IMR-90 (cell line): ENCODE data around the gene PCNX2. TPM values are rescaled to one million over a fixed set of nuclear protein-coding genes. Genes with fewer than 3 reads are reported as not detected.
A peak's percentile ranks its signal among the peaks of the same experiment; 100 is the strongest.

Experiments used
- ATAC-seq: fragments of 200-7000 bp; cut with Tn5 transposase; 2 replicates; pipeline ENCODE4 v1.9.1; 2020; ENCODE audit warnings: low read depth, mild to moderate bottlenecking, moderate library complexity
- BruUV-seq: library from RNA; stranded (reverse); fragments of 400-500 nt; replicated peaks from 2 replicates; lab custom pipeline; 2021; lab: Mats Ljungman, UMichigan
- CTCF ChIA-PET: fragments of 300-600 bp; formaldehyde crosslinking; extraction: SDS; loops from one replicate; lab custom pipeline; 2021; ENCODE audit warnings: antibody characterized with exemption; lab: Yijun Ruan, JAX
- POLR2A ChIA-PET: fragments of 300-600 bp; sonication (Branson Sonifier 250); formaldehyde crosslinking; loops from one replicate; lab custom pipeline; 2022; ENCODE audit warnings: antibody characterized with exemption; ENCODE audit not compliant: unreplicated experiment; lab: Charles Lee
- DNase-seq: peaks from one replicate; pipeline ENCODE4 v3.0.0; 2013
- H2AFZ ChIP-seq: replicated peaks from 2 replicates; pipeline ENCODE3; 2013; ENCODE audit warnings: low read length, mild to moderate bottlenecking; ENCODE audit not compliant: poor library complexity
- H2AK5ac ChIP-seq: 2 replicates; pipeline ENCODE4 v1.6.1; 2013; ENCODE audit warnings: low read depth, low read length, inconsistent platforms
- H2AK9ac ChIP-seq: replicated peaks from 2 replicates; pipeline ENCODE3; 2013; ENCODE audit warnings: mild to moderate bottlenecking, low read depth, low read length, moderate library complexity; ENCODE audit not compliant: poor library complexity
- H2BK120ac ChIP-seq: 2 replicates; pipeline ENCODE4 v1.6.1; 2013; ENCODE audit warnings: low read depth, low read length, inconsistent platforms
- H2BK15ac ChIP-seq: 3 replicates; pipeline ENCODE4 v1.6.1; 2013; ENCODE audit warnings: low read depth, low read length, inconsistent platforms
- H2BK20ac ChIP-seq: 2 replicates; pipeline ENCODE4 v1.6.1; 2013; ENCODE audit warnings: low read depth, mild to moderate bottlenecking, inconsistent platforms, low read length, moderate library complexity
- H2BK5ac ChIP-seq: 2 replicates; pipeline ENCODE4 v1.6.1; 2013; ENCODE audit warnings: mild to moderate bottlenecking, low read depth, low read length, inconsistent platforms; ENCODE audit not compliant: poor library complexity, severe bottlenecking
- H3K14ac ChIP-seq: replicated peaks from 2 replicates; pipeline ENCODE4 v1.6.1; 2013; ENCODE audit warnings: low read depth, low read length, inconsistent platforms
- H3K18ac ChIP-seq: 2 replicates; pipeline ENCODE4 v1.6.1; 2013; ENCODE audit warnings: low read depth, low read length, control low read depth
- H3K23ac ChIP-seq: 2 replicates; pipeline ENCODE4 v1.6.1; 2013; ENCODE audit warnings: low read depth, low read length, inconsistent platforms
- H3K27ac ChIP-seq: 2 replicates; pipeline ENCODE4 v1.5.1; 2013; ENCODE audit warnings: mild to moderate bottlenecking, control low read depth, low read length; ENCODE audit not compliant: insufficient read depth
- H3K27me3 ChIP-seq: 2 replicates; pipeline ENCODE4 v1.6.1; 2013; ENCODE audit warnings: low read length; ENCODE audit not compliant: control insufficient read depth, insufficient read depth
- H3K36me3 ChIP-seq: 2 replicates; pipeline ENCODE4 v1.6.1; 2013; ENCODE audit warnings: low read length, mixed read lengths; ENCODE audit not compliant: control insufficient read depth, insufficient read depth
- H3K4ac ChIP-seq: 2 replicates; pipeline ENCODE4 v1.6.1; 2013; ENCODE audit warnings: low read depth, low read length, inconsistent platforms
- H3K4me1 ChIP-seq: 2 replicates; pipeline ENCODE4 v1.6.1; 2013; ENCODE audit warnings: low read length, mixed read lengths; ENCODE audit not compliant: control insufficient read depth, insufficient read depth
- H3K4me2 ChIP-seq: 2 replicates; pipeline ENCODE4 v1.6.1; 2013; ENCODE audit warnings: low read depth, mild to moderate bottlenecking, control low read depth, low read length, moderate library complexity
- H3K4me3 ChIP-seq: 2 replicates; pipeline ENCODE4 v1.5.1; 2013; ENCODE audit warnings: low read depth, mild to moderate bottlenecking, control low read depth, low read length, moderate library complexity; ENCODE audit not compliant: insufficient read depth
- H3K56ac ChIP-seq: 2 replicates; pipeline ENCODE4 v1.6.1; 2013; ENCODE audit warnings: low read length, inconsistent platforms; ENCODE audit not compliant: insufficient read depth; ENCODE audit errors: extremely low read depth
- H3K79me1 ChIP-seq, 2 experiments: 2 replicates each; pipeline ENCODE4 v1.6.1; 2013; ENCODE audit warnings: low read length in 2 of 2, inconsistent platforms in 1 of 2, low read depth in 1 of 2
- H3K9ac ChIP-seq: 2 replicates; pipeline ENCODE4 v1.6.1; 2013; ENCODE audit warnings: low read depth, low read length, control low read depth
- H3K9me1 ChIP-seq: 2 replicates; pipeline ENCODE4 v1.6.1; 2013; ENCODE audit warnings: low read length, inconsistent platforms; ENCODE audit not compliant: insufficient read depth
- H3K9me3 ChIP-seq: 2 replicates; pipeline ENCODE4 v1.6.1; 2013; ENCODE audit warnings: low read length; ENCODE audit not compliant: control insufficient read depth, insufficient read depth
- H4K20me1 ChIP-seq: 2 replicates; pipeline ENCODE4 v1.6.1; 2013; ENCODE audit warnings: low read length, inconsistent platforms; ENCODE audit not compliant: insufficient read depth
- H4K5ac ChIP-seq: 2 replicates; pipeline ENCODE4 v1.6.1; 2013; ENCODE audit warnings: mild to moderate bottlenecking, low read depth, low read length, control low read depth
- H4K8ac ChIP-seq, 2 experiments: 2 replicates each; pipeline ENCODE4 v1.6.1; 2013; ENCODE audit warnings: low read depth in 2 of 2, low read length in 2 of 2, control low read depth in 1 of 2, inconsistent platforms in 1 of 2
- H4K91ac ChIP-seq: 2 replicates; pipeline ENCODE4 v1.6.1; 2013; ENCODE audit warnings: low read depth, low read length, inconsistent platforms; ENCODE audit not compliant: insufficient read depth
- BHLHE40 ChIP-seq: fragments of 150-350 bp; IDR thresholded peaks from 2 replicates; pipeline ENCODE4 v1.6.1; 2016; ENCODE audit warnings: mild to moderate bottlenecking, low read depth, low read length
- CHD1 ChIP-seq: IDR thresholded peaks from 2 replicates; pipeline ENCODE4 v1.6.1; 2012; ENCODE audit warnings: low read depth, low read length, improper control_type of control experiment
- CTCF ChIP-seq: conservative IDR thresholded peaks from 2 replicates; pipeline ENCODE4 v1.5.1; 2012; ENCODE audit warnings: mild to moderate bottlenecking, low read depth, low read length, improper control_type of control experiment
- MAFK ChIP-seq: IDR thresholded peaks from 2 replicates; pipeline ENCODE4 v1.6.1; 2012; ENCODE audit warnings: low read depth, low read length, improper control_type of control experiment
- MAZ ChIP-seq: IDR thresholded peaks from 2 replicates; pipeline ENCODE4 v1.6.1; 2012; ENCODE audit warnings: low read depth, mild to moderate bottlenecking, low read length, improper control_type of control experiment, moderate library complexity, borderline replicate concordance
- MXI1 ChIP-seq: IDR thresholded peaks from 2 replicates; pipeline ENCODE4 v1.6.1; 2012; ENCODE audit warnings: low read depth, mild to moderate bottlenecking, low read length, moderate library complexity, borderline replicate concordance
- NFE2L2 ChIP-seq: fragments of 150-350 bp; IDR thresholded peaks from 2 replicates; pipeline ENCODE4 v1.6.1; 2016; ENCODE audit warnings: low read depth, mild to moderate bottlenecking, low read length
- POLR2A ChIP-seq: IDR thresholded peaks from 2 replicates; pipeline ENCODE4 v1.6.1; 2012; ENCODE audit warnings: mild to moderate bottlenecking, low read depth, low read length
- RAD21 ChIP-seq: IDR thresholded peaks from 2 replicates; pipeline ENCODE4 v1.6.1; 2012; ENCODE audit warnings: low read length, improper control_type of control experiment
- RCOR1 ChIP-seq: IDR thresholded peaks from 2 replicates; pipeline ENCODE4 v1.6.1; 2012; ENCODE audit warnings: mild to moderate bottlenecking, low read length, improper control_type of control experiment; ENCODE audit not compliant: insufficient replicate concordance
- RFX5 ChIP-seq: IDR thresholded peaks from 2 replicates; pipeline ENCODE4 v1.8.0; 2012; ENCODE audit warnings: low read depth, mild to moderate bottlenecking, low read length, moderate library complexity
- WGBS, 2 experiments: methylation state at CpG; one replicate each; pipeline versions ENCODE4 v1.1.5 to v1.1.7; 2013; ENCODE audit warnings: missing lambda C conversion rate in 2 of 2; ENCODE audit not compliant: insufficient read length in 1 of 2; ENCODE audit errors: extremely low coverage in 2 of 2; 5-methylcytosine and 5-hydroxymethylcytosine counted together
- dilution Hi-C: fragments of 300-500 bp; cut with HindIII; formaldehyde crosslinking; loops from one replicate; pipeline ENCODE4 v1.14.3; 2018; ENCODE audit warnings: low sequenced_read_pairs; ENCODE audit not compliant: unreplicated experiment
- in situ Hi-C: fragments of 300-500 bp; cut with MboI; formaldehyde crosslinking; loops from 3 replicates; pipeline ENCODE4 v1.14.3; 2019; ENCODE audit warnings: low sequenced_read_pairs, inconsistent platforms, mixed read lengths
- intact Hi-C: fragments of 100-400 bp; cut with micrococcal nuclease; formaldehyde crosslinking; loops from 2 replicates; pipeline ENCODE4 v1.10.0; 2022
- polyA plus RNA-seq, 3 experiments: library from polyadenylated mRNA; depleted of rRNA; stranded (reverse); fragments of >200 nt; gene quantifications; 2 replicates each; pipeline ENCODE4 v1.2.3, GENCODE V29; 2012; ENCODE audit warnings: low replicate concordance in 1 of 3
- total RNA-seq: library from RNA; depleted of rRNA; stranded (reverse); fragments of >200 nt; gene quantifications from 2 replicates; pipeline ENCODE4 v1.2.3, GENCODE V29; 2012
- TF ChIP-seq, protein P1 (sequence below): fragments of 150-350 bp; IDR thresholded peaks from 2 replicates; pipeline ENCODE4 v1.6.1; 2017; ENCODE audit warnings: mild to moderate bottlenecking, antibody characterized with exemption, low read length, low read depth

Gene PCNX2
- total and polyA plus RNA-seq, 2 of the 4 experiments (the other 2 are of a cell fraction) = 15.9 to 22.6 TPM

DNA sequence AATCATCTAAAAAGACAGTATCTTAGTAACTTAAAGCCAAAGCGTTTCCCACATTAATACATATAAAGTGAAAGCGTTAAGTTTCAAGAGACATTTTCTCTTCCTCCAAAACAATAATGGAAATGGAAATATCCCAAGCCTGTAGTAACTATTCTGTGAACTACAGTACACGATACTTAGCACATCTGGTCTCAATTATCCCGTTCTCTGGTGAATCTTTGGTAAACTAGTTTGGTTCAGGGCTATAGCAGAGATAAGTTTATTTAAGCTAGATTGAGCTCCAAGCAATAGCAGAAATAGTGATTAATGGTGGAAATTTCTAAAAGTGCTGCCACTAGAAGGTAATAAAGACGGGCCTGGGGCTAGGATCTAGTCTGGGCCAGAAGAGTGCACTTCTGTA lies 55.2 kb downstream of the PCNX2 start (continued):
- TF ChIP-seq RFX5 (no peak), BHLHE40 (no peak), CHD1 (no peak)
- TF ChIP-seq, protein P1, sequence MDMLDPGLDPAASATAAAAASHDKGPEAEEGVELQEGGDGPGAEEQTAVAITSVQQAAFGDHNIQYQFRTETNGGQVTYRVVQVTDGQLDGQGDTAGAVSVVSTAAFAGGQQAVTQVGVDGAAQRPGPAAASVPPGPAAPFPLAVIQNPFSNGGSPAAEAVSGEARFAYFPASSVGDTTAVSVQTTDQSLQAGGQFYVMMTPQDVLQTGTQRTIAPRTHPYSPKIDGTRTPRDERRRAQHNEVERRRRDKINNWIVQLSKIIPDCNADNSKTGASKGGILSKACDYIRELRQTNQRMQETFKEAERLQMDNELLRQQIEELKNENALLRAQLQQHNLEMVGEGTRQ = no peak

GRCh38 chr1:233238884-233239431 lies 56.6 kb downstream of the PCNX2 start:
- dilution Hi-C loops = no loop called here
- WGBS, 2 experiments = 80% methylated on average over 1 of the region's 9 CpGs; no CpG with 5 or more reads in 1 of the 2 experiments
- no peak overlapping the region for H3K4ac ChIP-seq
- DNase-seq (peak; percentile 12), ATAC-seq (no peak)
- no peak overlapping the region for H3K27ac ChIP-seq
- H3K27me3 ChIP-seq = no peaks in the 10 kb centered on the region
- H4K20me1 ChIP-seq = no peaks in the 10 kb centered on the region
- H3K9me1 ChIP-seq = no peaks in the 10 kb centered on the region
- no TSS peak for BruUV-seq
- intact Hi-C loops = no loop called here
- ChIA-PET CTCF (no interaction called here), POLR2A (no interaction called here)
- H2BK20ac ChIP-seq = no peak overlapping the region
- no peak overlapping the region for H4K5ac ChIP-seq
- in situ Hi-C loops = loop anchor here (5.0 kb wide), 1 partner anchor 607 kb away; the partner anchor contains the start of gene SIPA1L2
- H3K4me3 ChIP-seq = no peak overlapping the region
- no peak overlapping the region for H2AFZ ChIP-seq
- H3K9ac ChIP-seq = no peak overlapping the region
- no peak overlapping the region for H2BK120ac ChIP-seq
- H3K9me3 ChIP-seq = no peaks in the 10 kb centered on the region
- H3K4me2 ChIP-seq = no peak overlapping the region
- no peak for TF ChIP-seq POLR2A
- no peak for TF ChIP-seq MAFK
- TF ChIP-seq MXI1 = no peak
- no peak for TF ChIP-seq MAZ
- TF ChIP-seq RCOR1 = no peak
- no peak for TF ChIP-seq CHD1
- TF ChIP-seq RFX5 = no peak
- TF ChIP-seq RAD21 = peak; percentile 23; the same call in 1 of the 2 replicates
- TF ChIP-seq BHLHE40 = no peak
- TF ChIP-seq CTCF = 0 out of 2 replicates have a peak, but pooled peaks have one; percentile 18
- no peak for TF ChIP-seq NFE2L2
- H3K4me1 ChIP-seq = peaks cover 2% of the 10 kb centered on the region; the same call in 1 of the 2 replicates
- H4K91ac ChIP-seq = no peak overlapping the region
- no peak overlapping the region for H2AK9ac ChIP-seq
- H3K36me3 ChIP-seq = peaks cover 13% of the 10 kb centered on the region; the same call in 1 of the 2 replicates
- no peak overlapping the region for H3K23ac ChIP-seq
- H3K79me1 ChIP-seq = no peaks in the 10 kb centered on the region
- H3K56ac ChIP-seq = no peak overlapping the region
- no peak overlapping the region for H2AK5ac ChIP-seq
- H3K14ac ChIP-seq = no peak overlapping the region
- H2BK5ac ChIP-seq = no peak overlapping the region
- no peak overlapping the region for H3K18ac ChIP-seq
- H2BK15ac ChIP-seq = no peak overlapping the region
- H4K8ac ChIP-seq = no peak overlapping the region
